GM18520 (cell line): ENCODE measurements around the gene FBXO2.
"Not testable (repeated sequence)": the region's sequence is repeated elsewhere in the genome, so short reads cannot be mapped to it uniquely, and the experiment has no call there.

ENCODE experiments used
- ATAC-seq: cut with Tn5 transposase; IDR thresholded peaks from one replicate; pipeline ENCODE4 v1.9.1; 2021; ENCODE audit not compliant: unreplicated experiment

FBXO2 gene

DNA sequence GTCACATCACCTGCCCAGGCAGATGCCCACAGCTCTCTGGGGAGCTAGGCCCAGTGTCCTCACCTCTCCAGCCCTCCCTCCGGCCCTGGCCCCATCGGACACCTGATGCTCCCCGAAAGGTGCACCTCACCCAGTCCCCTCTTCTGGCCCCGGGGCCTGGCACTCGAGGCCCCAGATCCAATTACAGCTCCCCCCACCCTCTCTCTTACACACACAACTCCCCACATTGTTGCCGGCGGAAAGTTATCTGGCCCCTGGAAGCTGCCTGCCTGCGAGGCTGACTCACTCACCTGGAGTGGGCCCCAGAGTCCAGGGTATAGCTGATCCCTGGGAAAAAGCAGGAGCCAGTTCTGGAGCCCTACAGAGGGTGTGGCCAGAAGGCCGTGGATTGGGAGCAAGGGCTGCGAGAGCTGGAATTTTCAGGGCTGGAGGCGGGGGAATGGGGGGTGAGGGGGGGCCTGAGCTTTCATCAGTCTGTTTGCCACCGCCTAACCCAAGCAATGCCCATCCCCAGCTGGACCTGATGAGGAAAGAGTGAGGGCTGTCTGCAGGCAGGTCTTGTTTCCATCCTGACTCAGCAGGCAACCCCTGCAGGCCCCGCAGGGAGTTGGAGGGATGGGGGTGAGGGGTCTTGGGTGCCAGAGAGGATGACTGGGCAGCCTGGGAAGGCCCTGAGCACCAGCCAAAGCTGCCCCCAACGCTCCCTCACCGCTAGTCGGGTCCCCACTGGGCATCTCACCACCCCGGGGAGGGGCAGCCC, 948 bp downstream of the FBXO2 start:
- ATAC-seq: no peak

DNA sequence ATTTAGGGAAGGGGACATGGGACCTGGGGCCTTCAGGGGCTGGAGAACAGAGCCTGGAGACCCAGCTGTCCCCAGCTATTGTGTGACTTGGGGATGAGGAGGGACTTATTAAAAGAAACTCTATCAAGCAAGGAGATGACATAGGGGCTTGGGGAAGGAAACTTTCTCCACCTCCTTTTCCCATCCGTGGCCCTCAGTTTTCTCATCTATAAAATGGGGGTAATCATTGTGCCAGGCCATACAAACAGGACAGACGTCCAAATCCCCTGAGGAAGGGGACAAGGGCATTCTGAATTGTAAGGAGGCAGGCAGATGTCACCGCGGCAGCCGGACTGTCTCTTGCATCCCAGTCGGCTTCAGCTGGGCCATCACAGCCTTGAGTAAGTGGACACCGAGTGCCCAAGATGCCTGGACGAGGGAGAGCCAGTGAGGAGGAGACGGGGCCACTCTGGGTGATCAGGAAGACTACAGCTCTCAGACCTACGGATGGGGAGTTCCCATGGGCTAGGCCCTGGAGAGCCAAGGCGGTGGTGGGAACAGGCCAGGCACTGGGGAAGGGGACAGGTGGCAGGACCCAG, 1.9 kb downstream of the FBXO2 start:
- no peak for ATAC-seq

DNA sequence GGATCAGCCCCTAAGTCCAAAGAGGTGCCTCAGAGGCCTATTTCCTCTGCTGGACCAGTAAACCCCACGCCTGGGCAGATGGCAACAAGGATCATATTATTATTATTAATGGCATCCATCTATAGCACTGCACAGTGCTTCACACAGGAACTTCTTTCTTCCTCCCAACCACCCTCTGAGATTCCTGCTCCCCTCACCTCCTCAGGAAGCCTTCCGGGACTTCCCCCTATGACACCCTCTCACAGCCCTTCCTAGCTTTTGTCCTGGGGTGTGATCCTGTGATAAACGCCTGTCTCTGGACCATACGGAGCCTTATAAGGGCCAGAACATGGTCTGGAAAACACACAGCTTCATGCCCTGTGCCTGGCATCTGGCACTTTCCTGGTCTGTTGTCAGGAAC, 3.2 kb downstream of the FBXO2 start:
- no peak for ATAC-seq

DNA sequence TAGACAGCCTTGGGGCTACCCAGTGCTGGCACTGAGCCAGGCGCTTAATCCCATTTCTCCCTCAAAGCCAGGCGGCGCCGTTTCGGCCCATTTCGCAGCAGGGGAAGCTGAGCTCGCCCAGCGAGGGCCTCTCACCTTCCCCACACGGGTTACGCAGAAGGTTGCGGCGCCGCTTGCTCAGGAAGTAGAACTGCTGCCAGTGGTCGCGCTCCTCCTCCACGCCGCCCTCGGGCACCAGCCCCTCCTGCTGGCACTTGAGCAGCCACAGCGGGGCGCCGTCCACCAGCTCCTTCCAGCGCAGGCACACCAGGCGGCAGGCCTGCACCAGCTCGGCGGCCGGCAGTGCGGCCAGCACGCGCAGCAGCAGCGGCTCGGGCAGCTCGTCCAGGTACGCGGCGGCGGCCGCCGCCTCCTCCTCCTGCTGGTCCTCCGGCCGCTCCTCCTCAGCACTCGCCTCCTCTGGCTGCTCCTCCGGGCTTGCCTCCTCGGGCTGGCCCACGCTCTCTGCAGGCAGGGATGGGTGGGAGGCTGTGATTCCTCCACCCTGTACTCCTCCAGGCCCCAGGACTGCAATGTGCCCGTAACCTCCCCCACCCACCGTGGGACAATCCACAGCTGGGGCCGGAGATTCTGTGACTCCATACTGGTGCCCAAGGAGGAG, 3.8 kb downstream of the FBXO2 start:
- ATAC-seq: no peak

DNA sequence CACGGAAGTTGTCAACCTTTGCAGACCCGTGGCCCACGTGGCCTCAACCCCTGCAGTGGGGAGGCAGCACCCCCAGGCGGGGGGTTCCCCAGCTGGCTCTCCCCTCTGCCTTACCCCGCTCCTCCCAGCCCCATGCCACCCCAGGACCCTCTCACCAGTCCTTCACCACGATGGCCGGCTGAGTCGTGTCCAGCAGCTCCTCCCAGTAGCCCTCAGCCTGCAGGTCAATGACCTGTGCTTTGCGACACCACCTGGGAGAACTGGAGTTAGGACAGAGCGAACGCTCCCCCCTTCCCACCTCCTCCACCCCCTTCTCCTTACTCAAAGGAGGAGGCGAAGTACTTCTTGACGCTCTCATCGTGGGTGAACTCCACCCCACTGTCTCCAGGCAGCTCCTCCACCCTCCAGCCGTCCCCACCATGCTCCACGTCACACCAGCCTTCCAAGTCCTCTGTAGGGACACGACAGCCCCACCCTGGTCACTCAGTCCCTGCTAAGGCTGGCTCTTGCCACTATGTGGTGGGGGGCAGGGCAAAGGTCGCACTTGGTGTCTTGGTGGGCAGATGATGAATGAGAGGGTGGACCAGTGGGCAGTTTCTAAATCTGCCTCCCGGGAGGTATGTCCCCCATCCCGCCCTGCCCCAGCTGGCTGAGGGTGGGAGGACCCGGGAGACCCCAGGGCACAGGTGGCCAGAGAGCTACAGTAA, 4.5 kb downstream of the FBXO2 start:
- no peak for ATAC-seq

DNA sequence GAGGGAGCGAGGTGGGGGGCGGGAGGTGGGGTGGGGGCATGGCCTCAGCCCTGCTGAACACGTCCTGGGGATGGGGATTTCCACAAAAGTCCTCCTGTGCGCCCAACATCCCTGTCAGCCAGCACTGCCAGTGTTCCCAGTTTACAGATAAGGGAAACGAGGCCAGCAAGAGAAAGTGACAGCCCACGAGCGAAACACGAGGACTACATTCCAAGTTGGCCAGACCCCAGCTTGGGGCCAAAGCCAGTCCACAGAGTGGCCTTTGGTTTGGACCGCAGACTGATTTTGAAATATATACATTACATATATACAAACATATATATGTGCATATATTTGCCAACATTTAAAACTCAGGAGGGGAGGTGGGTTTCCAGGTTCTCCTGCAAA, 5.0 kb downstream of the FBXO2 start:
- ATAC-seq: no peak

DNA sequence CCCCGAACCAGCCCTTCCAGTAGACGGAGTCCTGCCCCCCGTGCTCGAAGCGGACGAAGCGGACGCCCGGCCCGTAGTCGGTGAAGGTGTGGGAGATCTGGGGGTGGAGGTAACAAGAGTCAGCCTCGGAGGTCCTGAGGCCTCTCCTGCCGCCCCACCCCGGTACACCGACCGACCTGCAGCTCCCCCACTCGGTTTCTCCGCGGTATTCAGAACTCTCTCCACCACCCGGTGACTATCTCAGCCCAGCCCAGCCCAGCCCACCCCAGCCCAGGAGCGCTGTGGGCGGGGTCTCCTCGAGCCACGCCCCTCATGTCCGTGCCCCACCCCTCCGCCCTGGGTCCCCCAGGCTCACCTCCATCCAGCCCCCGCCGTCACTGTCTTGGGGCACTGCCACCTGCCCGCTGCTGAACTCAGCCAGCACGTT, 5.5 kb downstream of the FBXO2 start:
- ATAC-seq: no peak

DNA sequence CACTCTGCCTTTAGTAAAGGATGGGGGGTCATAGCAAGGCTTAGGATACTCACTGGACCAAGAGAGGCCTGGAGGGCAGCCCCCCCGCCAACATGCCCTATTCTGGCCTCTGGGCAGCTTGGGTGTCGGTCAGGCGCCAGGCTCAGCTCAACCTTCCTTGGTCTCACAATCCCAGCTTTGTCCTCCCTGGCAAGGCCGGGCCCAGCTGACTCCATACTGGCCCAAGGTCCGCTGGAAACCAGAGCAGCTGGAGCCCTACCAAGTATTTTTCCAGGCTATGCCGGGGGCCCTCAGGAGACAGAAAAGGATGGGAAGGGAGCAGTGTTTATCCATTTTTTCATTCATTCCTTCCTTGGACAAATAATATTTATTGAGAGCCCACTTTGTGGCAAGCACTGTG, 6.2 kb downstream of the FBXO2 start:
- ATAC-seq: no peak

DNA sequence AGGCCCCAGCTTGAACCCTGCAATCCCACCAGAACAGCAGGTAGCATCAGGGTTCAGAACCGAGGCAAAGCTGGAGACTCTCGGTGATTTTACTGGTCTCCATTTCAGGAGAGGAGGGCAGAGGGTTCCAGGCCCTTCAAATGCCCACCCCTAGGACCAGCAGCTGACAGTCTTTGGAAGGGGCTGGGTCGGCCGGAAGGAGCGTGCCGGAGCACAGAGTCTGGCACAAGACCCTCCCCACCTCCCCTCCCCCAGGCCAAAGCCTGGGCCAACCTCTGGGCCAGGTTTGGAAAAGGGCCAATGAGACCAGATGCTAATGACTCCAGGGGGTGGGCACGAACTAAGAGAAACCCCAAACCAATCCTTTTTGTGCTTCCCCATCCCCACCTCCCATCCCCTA, 6.9 kb downstream of the FBXO2 start:
- ATAC-seq: no peak

DNA sequence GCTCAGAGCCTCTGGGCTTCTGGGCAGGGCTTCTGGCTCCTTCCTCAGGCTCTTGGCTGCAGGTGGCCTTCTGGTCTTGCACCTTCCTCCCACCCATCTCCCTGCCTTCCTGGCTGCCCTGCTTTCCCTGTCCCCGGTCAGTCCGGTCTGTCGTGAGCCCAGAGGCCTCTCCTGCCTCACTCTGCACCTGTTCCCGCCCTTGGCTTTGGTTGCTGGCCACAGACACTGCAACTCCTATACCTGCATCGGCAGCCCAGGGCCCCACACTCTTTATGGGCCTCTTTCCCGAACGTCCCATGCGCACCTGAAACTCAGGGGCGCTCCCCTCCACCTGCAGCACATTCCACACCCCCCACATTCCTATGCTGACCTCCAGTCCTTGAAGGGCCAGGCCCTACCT, 7.9 kb downstream of the FBXO2 start:
- ATAC-seq: no peak

DNA sequence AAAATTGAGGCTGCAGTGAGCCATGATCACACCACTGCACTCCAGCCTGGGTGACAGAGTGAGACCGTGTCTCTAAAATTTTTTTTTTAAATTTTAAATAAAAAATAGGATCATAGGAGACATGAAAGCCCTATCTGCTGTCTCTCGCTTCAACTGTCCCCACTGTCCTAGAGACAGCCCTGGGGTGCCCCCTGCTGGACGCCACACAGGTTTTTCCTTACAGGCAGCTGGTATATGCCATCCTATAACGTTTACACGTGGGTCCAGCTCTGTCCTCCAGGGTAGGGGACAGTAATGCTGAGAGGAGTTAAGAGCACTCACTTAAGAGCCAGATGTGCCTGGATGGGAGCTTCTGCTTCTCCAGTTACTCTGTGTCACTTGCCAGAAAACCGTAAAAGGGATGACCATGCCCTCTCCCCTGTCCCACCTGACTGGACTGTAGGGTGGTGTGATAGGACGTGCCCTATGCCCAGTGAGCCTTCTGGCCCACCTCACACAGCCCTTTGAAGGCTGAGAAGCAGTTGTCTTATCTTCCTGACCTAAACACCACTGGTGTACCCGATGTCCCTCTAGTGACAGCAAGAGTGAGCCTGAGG, 8.5 kb downstream of the FBXO2 start:
- no peak for ATAC-seq

DNA sequence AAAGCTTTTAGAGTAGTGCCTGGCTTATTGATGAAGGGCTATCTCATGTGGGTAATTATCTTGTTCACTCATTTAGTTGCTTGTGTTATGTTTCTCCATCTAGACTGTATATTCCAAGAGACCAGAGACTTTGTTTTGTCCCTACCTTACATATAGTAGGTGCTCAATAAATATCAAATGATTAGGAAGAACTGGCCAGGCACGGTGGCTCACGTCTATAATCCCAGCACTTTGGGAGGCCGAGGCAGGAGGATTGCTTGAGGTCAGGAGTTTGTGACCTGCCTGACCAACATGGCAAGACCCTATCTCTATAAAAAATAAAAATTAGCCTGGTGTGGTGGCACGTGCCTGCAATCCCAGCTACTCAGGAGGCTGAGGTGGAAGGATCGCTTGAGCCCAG, 9.0 kb downstream of the FBXO2 start:
- ATAC-seq: no peak

DNA sequence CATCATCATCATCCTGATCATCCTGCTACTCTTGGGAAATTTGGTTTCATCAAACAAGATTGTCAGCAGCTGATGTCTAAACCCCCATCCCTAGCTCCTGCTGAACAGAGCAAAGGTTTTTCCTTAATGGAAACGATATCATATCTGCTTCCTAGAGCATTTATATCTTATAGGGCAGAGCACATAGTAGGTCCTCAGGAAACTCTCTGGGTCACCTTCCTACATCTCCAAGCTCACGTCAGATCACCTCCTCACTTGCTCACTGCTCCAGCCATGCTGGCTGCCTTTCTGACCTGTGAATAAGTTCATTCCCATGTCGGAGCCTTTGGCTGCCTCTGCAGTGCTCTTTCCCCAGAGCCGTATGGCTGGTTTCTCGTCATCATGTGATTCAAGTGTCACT, 10.4 kb downstream of the FBXO2 start:
- no peak for ATAC-seq

DNA sequence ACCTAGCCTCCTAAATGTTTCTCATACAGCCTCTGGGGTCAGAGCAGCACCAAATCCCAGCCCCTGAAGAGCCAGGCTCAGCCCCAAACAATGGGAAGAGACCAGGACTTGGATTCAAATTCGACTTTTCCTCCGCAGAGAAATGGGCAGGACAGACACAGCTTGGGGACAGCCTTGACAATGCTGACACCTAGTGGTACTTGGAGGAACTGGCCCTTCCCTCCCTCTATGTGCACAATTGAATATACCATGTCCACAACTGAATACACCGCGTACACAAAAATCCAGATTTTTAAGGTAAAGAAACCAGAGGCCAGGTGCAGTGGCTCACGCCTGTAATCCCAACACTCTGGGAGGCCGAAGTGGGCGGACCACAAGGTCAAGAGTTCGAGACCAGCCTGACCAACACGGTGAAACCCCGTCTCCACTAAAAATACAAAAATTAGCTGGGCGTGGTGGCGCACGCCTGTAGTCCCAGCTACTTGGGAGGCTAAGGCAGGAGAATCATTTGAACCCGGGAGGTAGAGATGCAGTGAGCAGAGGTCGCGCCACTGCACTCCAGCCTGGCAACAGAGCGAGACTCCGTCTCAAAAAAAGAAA, 11.7 kb downstream of the FBXO2 start:
- ATAC-seq: not testable (repeated sequence)

DNA sequence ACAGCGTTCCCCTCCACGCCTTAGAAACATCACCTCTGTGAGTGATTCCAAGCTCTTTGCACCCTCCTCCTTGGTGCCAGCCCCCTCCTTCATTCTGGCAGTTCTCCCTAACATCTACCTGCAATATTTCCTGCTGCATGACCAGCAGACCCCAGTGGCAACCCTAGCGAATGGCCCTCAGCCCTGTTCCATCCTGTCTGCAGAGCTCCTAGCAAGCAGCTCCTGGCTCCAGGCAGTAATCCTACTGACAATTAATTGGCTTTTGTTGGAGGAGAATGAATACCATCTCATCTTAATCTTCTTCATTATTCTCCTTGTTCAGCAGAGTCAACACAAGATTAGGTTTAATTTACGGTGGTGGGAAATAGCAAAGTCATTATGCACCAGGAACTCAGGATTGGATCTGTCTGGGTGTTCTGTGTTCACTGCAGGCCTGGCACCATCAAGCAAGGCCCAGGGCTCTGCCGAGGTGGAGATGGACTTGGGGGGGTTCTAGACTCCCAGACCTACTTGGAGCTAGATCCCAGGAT, 12.4 kb downstream of the FBXO2 start:
- no peak for ATAC-seq

DNA sequence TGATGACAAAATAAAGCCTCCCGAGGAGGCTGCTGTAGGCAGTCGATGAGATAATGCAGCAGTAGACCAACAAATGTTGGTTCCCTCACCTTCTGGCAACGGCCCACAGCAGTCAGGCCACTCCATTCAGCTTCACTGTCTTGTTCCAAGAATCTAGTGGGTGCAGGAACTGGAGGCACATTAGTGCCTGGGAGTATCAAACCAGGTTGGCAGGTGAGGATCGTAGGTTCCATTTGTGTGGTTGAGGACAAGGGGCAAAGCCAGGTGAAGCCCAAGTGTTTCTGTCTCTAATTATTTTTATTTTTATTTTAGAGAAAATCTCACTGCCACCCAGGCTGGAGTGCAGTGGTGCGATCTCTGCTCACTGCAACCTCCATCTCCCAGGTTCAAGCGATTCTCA, 13.3 kb downstream of the FBXO2 start:
- ATAC-seq: no peak

DNA sequence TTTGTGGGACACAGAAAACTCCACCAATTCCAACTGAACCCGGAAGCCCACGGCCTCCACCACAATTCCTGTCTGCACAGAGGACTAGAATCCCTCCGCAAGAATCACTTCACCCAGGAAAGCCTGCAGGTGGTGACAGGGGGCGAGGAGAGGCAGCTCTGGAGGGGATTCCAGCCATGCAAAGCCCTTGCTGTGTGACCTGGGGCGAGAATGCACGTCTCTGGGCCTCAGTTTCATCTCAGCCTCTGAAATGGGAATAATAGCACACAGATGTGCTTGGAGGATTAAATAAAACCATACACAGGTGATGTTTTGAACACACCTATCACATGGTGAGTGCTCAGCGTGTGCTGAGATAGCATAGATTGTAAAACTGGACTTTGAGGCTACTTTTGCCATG, 14.1 kb downstream of the FBXO2 start:
- ATAC-seq: no peak

DNA sequence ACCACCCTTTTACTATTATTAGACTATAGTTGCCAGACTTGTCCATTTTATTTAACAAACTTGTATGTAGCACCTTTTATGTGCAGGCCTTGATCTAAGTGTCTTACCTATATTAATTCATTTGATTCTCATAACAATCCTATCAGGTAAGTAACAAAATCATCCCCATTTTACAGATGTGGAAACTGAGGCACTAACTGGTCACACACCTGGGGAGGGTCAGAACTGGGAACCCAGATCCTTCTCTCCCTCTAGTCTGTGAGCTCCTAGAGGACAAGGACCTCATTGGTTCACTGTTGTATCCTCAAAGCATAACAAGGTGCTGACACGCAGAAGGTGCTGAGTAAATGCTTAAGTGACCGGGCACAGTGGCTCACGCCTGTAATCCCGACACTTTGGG, 14.9 kb downstream of the FBXO2 start:
- ATAC-seq: no peak

DNA sequence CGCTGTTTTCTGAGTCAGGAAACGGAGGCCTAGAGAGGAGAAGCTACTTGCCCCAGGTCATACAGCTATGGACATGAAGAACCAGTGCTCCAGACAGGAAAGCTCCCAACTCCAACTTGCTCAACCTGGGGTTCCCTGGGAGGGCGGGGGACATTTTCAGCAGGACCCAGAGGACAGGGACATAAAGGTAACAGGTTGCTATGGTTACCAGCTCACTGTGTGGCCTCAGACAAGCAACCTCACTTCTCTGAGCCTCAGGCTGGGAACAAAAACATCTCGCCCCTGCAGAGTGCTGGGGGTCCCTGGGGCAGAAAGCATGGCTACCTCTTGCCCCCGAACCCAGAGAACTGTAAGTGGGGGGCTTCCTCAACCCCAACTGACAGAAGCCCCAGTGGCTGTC, 16.1 kb downstream of the FBXO2 start:
- ATAC-seq: no peak

DNA sequence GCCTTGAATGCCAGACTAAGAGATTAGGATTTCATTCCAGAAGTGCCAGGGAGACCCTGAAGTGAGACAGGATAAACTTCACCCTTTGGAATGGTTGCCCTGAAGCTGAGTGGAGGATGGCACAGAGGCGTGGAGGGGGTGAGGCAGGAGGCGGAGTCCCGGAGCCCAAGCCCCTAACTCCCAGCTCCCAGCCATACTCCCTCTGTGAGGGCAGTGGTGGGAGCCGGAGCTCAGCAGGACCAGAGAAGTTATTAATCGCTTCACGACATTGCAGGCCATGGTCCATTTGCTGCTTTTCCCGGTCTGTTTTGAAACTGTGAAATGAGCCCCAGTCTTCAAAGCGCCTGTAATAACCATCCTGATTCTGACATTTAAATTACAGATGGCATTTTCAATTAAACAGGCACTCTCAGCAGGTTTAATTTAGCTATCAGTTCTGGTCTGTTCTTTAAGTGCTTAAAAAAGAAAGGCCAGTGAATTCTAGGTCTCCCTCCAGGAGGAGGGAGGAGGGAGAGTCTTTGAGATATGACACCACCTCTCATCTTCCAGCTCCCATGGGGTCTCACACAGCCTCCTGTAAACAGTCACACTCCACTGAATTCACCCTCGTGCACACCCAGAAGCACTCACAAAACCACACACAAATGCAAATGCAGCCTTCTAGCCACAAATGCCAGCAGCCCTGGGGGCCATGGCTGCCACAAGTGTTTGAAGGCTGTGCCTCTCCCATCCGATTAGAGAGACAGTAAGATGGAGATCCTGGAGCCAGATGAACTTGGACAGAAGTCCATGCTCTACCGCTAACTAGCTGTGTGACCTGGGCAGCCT, 19.6 kb downstream of the FBXO2 start:
- no peak for ATAC-seq
